DMS153 treated with DMSO at 0.1 percent for 48 hours (cell line): ENCODE data around the gene PTPN14.

Source experiments
- DNase-seq: peaks from one replicate; lab custom pipeline; 2025; ENCODE audit not compliant: unreplicated experiment; lab: John Stamatoyannopoulos, UW

PTPN14 gene

DNA sequence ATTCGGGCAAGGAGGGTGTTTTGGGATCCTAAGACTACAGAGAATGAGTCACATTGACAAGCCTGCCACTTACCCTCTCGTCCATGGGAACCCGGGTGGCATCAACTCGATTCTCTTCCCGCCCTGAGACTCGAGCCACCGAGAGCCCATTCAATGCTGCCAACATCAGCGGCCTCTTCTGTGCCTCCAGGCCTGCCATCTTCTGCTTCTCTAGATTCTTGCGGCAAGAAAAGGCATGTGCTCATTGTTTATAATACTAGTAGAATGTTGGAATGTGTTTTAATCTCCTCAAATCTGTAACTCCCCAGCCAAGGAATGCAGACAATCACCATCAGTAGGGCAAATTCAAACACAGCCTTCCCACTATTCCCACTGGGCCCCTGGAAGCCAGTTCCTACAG is 173.5 kb downstream of the PTPN14 start:
- DNase-seq: no peak

- no peak for DNase-seq
Measured at GRCh38 chr1:214377485-214377884, 173.9 kb downstream of the PTPN14 start.

GRCh38 chr1:214372092-214372491 is 179.3 kb downstream of the PTPN14 start:
- DNase-seq: no peak

GRCh38 chr1:214370615-214371014 is 180.8 kb downstream of the PTPN14 start:
- DNase-seq: no peak

- no peak for DNase-seq
Measured at GRCh38 chr1:214369364-214369763, 182.0 kb downstream of the PTPN14 start.

DNA sequence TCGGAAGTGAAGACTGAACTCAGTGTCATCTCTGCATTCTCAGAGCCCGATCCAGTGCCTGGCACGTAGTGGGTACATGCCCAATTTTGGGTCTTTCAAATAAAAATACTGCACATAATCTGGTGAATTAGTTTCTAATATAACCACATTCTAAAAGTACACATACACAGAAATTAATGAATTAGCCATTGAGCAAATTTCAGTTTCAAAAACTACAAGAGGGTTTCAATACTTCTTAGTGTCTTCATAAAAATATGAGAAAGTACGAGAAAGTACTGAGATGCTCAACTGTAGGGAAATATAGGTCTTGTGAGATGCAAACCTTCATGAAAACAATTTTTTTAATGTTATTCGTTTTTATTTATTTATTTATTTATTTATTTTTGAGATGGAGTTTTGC is 183.6 kb downstream of the PTPN14 start:
- no peak for DNase-seq

- DNase-seq: no peak
Measured at GRCh38 chr1:214364786-214365295, 186.6 kb downstream of the PTPN14 start.

DNA sequence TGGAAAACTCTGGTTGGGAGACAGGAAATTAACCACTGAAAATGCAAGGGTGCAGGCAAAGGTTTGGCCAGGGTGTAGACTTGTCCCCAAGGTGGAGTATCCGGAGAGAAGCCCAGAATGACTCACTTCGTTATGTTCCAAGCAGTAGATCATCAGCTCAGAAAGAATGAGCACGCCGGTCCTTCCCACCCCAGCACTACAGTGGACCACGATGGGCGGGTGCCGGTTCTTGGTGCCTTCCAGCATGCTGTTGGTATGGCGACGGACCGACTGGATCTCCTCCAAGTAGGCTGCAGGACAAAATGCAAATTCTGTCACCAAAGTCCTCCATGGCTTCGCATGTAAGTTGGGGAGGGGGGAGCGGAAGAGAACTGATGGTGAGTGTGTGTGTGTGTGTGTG is 187.0 kb downstream of the PTPN14 start:
- no peak for DNase-seq

DNA sequence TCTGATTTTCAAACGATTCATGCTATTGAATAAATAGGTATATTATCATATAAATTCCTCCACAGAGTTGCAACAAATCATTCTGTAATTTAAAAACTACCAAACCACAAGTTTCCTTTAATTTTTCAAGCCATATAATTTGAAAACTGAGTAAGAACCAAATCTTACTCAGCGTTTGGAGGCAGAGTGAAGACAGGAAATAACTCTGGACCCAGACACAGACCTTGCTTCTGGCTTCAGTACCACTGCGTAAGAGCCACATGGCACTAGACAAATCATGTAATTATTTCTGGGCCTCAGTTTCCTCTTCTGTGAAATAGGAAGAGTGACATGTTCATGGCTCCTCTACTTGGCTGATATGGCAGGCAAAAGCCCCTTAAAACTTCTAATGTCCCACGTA is 188.0 kb downstream of the PTPN14 start:
- no peak for DNase-seq

- no peak for DNase-seq
Measured at GRCh38 chr1:214362188-214362882, 189.1 kb downstream of the PTPN14 start.

- DNase-seq: no peak
Measured at GRCh38 chr1:214361636-214362035, 189.8 kb downstream of the PTPN14 start.

- no peak for DNase-seq
Measured at GRCh38 chr1:214360525-214361164, 190.8 kb downstream of the PTPN14 start.

DNA sequence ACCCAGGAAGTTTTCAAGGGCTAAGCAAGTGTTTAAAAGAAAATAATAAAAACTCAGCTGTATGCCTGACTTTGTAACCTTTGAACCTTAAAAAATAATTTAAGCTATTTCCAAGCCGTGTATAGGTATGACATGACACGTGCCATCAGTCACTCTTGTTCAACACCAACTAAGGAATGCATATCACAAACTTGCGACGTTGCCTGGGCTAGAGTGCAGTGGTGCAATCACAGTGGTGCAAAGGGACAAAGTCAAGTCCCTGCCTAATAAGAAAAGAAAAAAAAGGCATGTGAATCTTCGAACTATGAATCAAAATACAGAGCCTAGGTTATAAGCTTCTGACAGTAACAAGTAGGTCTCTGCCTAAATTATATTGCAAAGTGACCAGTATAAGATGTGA is 191.3 kb downstream of the PTPN14 start:
- DNase-seq: no peak

DNA sequence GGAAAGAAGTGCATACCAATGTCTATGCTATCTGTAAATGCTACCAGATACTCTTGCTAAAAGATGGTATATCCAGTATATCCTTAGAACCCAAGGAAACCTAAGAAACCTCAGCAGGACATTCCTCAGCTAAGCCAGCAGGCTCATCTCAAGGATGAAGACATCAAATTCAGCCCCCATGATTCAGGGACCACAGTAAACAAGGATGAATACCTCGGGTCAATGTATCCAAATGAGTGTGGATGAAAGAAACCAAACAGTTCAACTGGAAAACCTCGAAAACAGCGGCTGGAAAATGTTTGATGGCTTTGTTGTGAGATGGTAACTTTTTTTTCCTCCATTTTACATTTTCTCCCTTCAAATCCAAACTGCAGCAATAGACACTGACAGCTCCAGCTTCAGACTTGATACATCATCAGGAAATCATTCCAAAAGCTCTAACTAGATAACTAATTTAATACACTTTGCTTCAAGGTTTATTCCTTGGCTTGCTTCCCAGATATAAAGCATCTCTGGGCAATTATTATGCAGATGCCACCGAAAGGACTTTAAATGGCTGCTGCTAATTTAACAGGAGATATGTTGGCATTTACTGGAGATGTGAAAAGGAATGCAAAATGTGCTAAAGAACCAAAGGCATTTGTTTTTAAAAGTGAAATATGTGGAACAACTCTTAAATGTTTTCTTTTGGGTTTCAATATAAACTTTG is 196.8 kb downstream of the PTPN14 start:
- DNase-seq: no peak

GRCh38 chr1:214352838-214353237 is 198.6 kb downstream of the PTPN14 start:
- no peak for DNase-seq

- no peak for DNase-seq
Measured at GRCh38 chr1:214351551-214352277, 199.7 kb downstream of the PTPN14 start.

DNA sequence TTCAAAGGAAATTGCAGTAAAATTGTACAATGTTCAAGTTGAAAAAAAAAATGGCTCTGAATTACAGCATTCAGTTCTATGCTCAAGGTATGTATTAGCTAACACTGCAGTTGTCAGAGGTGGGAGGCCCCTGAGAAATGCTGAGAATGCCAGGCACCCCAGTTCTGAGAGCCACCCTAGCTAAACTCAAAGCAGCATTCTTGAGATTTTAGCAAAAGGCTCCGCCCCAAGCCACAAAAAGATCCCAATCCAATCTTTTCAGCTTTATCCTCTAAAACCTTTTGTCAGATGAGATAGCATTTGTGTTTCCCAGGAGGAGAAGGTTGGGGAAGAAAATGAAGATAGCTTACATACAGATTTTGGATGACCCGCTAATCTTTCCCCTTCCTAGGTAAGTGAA is 201.6 kb downstream of the PTPN14 start:
- no peak for DNase-seq

GRCh38 chr1:214349008-214349407 is 202.4 kb downstream of the PTPN14 start:
- no peak for DNase-seq

DNA sequence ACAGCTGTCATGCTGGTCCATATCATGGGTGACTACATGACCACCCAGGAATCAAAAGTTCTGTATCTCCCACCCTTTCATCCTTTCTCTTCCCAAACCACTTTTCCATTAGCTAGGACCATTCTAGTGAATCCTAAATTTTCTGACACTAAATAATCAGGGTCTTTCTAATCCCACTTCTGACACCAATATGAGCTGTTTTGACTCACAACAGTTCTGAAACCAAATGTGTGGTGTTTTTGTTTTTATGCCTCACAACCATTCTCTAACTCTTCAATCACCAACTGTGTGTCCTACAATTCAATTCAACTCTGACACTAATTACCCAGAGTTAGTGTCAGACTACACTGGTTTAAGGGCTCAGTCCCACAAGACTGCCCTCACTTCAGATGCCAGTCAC is 206.5 kb downstream of the PTPN14 start:
- DNase-seq: no peak

- no peak for DNase-seq
Measured at GRCh38 chr1:214342525-214342924, 208.9 kb downstream of the PTPN14 start.

GRCh38 chr1:214341932-214342331 is 209.5 kb downstream of the PTPN14 start:
- DNase-seq: no peak
